Activated CD4-positive, alpha-beta memory T cell treated with anti-CD3 and anti-CD28 coated beads for 36 hours (primary cell): Measurements from ENCODE around the gene FXYD5. TPM values are rescaled to one million over a fixed set of nuclear protein-coding genes. Genes with fewer than 3 reads are reported as not detected.

ENCODE experiments used
- CTCF ChIA-PET: fragments of 350-600 bp; sonication (Branson Sonifier 250); formaldehyde crosslinking; loops from one replicate; lab custom pipeline; 2021; ENCODE audit warnings: antibody characterized with exemption, inconsistent platforms; lab: Charles Lee
- POLR2A ChIA-PET: fragments of 350-600 bp; sonication (Branson Sonifier 250); formaldehyde crosslinking; loops from one replicate; lab custom pipeline; 2021; ENCODE audit warnings: antibody characterized with exemption; lab: Charles Lee
- DNase-seq: peaks from one replicate; pipeline ENCODE4 v3.0.0-alpha.2; 2020
- H3K27ac Mint-ChIP-seq: one replicate; pipeline ENCODE4 v1.8.0; 2021; ENCODE audit warnings: mixed read lengths
- H3K27me3 Mint-ChIP-seq: one replicate; pipeline ENCODE4 v1.8.0; 2021; ENCODE audit warnings: mixed read lengths
- H3K36me3 Mint-ChIP-seq: one replicate; pipeline ENCODE4 v1.8.0; 2021; ENCODE audit warnings: mixed read lengths
- H3K4me1 Mint-ChIP-seq: one replicate; pipeline ENCODE4 v1.8.0; 2021; ENCODE audit warnings: low read depth, mixed read lengths
- H3K4me3 Mint-ChIP-seq: one replicate; pipeline ENCODE4 v1.8.0; 2021; ENCODE audit warnings: mild to moderate bottlenecking, mixed read lengths
- H3K9me3 Mint-ChIP-seq: one replicate; pipeline ENCODE4 v1.8.0; 2021; ENCODE audit warnings: mixed read lengths
- intact Hi-C: fragments of 100-400 bp; cut with micrococcal nuclease; formaldehyde crosslinking; loops from one replicate; pipeline ENCODE4 v1.15.1; 2023
- total RNA-seq, 2 experiments: library from RNA; stranded (reverse); gene quantifications; one replicate each; pipeline ENCODE4 v1.2.3, GENCODE V29; 2021

Gene FXYD5
- total RNA-seq, 2 experiments from 2014 or later, result 334 to 360 TPM

- Mint-ChIP-seq H3K4me3 (peak overlapping the region; percentile 71), H3K36me3 (no peaks in the 10 kb centered on the region), H3K4me1 (peaks cover 30% of the 10 kb centered on the region), H3K9me3 (no peaks in the 10 kb centered on the region), H3K27me3 (no peaks in the 10 kb centered on the region), H3K27ac (no peak overlapping the region)
- intact Hi-C loops, result loop anchor here (5.0 kb wide), 2 partner anchors 99 to 126 kb away; partner anchors contain the start of genes HPN and USF2
- POLR2A ChIA-PET, result interaction anchor here (0.8 to 2.5 kb wide), 4 partner anchors 13 to 75 kb away, joined by 3 to 20 read pairs (median 4); partner anchors contain the start of gene FXYD5
- DNase-seq, result peak; percentile 99
- CTCF ChIA-PET, result interaction anchor here (0.6 to 6.3 kb wide), 35 partner anchors 9 to 407 kb away, joined by 3 to 81 read pairs (median 4); partner anchors contain the start of genes FXYD5 and USF2
These were observed 13.3 kb upstream of the FXYD5 start for GRCh38 chr19:35140962-35141836.

- H3K4me3 Mint-ChIP-seq, result peak overlapping the region; percentile 71
- no peak for DNase-seq
- CTCF ChIA-PET, result interaction anchor here (0.6 to 6.3 kb wide), 35 partner anchors 8 to 407 kb away, joined by 3 to 81 read pairs (median 4); partner anchors contain the start of genes FXYD5 and USF2
- H3K27me3 Mint-ChIP-seq, result no peaks in the 10 kb centered on the region
- intact Hi-C loops, result loop anchor here (5.0 kb wide), 2 partner anchors 100 to 125 kb away; partner anchors contain the start of genes HPN and USF2
- POLR2A ChIA-PET, result interaction anchor here (0.6 to 2.5 kb wide), 5 partner anchors 12 to 126 kb away, joined by 3 to 20 read pairs (median 3); partner anchors contain the start of gene FXYD5
- no peaks in the 10 kb centered on the region for H3K9me3 Mint-ChIP-seq
- no peak overlapping the region for H3K27ac Mint-ChIP-seq
- peaks cover 30% of the 10 kb centered on the region for H3K4me1 Mint-ChIP-seq
- no peaks in the 10 kb centered on the region for H3K36me3 Mint-ChIP-seq
These were observed 12.5 kb upstream of the FXYD5 start for GRCh38 chr19:35141837-35142605.

DNA sequence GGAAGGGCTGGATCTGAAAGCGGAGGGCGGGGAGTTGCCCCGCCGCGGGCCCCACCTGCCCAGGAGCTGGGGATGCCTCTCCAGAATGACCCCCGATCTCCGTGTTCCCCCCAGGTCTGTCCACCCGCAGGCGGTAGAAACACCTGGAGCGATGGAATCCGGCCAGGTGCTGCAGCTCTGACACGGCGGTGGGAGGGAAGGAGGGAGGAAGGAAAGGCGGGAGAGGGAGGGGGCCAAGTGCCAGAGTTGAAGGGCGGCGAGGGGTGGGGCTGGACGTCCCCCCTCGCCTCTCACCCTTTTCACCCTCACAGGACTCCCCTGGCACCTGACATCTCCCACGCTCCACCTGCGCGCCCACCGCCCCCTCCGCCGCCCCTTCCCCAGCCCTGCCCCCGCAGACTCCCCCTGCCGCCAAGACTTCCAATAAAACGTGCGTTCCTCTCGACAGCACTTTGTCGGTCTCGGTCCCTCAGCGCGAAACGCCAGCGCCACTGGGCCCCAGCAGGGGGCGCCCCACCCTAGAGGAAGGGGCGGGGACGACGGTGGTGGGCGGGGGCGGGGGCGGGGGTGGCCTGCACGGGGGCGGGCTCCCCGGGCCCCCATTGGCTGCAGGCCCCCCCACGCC is 11.8 kb upstream of the FXYD5 start:
- H3K4me3 Mint-ChIP-seq, result peak overlapping the region; percentile 71
- no peaks in the 10 kb centered on the region for H3K9me3 Mint-ChIP-seq
- H3K27ac Mint-ChIP-seq, result no peak overlapping the region
- DNase-seq, result peak; percentile 77
- no peaks in the 10 kb centered on the region for H3K36me3 Mint-ChIP-seq
- no peaks in the 10 kb centered on the region for H3K27me3 Mint-ChIP-seq
- ChIA-PET CTCF (interaction anchor here (0.6 to 6.3 kb wide), 24 partner anchors 7 to 353 kb away, joined by 3 to 81 read pairs (median 5); partner anchors contain the start of genes FAM187B, FXYD5 and USF2), POLR2A (interaction anchor here (0.6 to 2.5 kb wide), 4 partner anchors 11 to 125 kb away, joined by 3 to 20 read pairs (median 4); partner anchors contain the start of gene FXYD5)
- H3K4me1 Mint-ChIP-seq, result peaks cover 30% of the 10 kb centered on the region
- intact Hi-C loops, result loop anchor here (5.0 kb wide), 2 partner anchors 100 to 125 kb away; partner anchors contain the start of genes HPN and USF2

DNA sequence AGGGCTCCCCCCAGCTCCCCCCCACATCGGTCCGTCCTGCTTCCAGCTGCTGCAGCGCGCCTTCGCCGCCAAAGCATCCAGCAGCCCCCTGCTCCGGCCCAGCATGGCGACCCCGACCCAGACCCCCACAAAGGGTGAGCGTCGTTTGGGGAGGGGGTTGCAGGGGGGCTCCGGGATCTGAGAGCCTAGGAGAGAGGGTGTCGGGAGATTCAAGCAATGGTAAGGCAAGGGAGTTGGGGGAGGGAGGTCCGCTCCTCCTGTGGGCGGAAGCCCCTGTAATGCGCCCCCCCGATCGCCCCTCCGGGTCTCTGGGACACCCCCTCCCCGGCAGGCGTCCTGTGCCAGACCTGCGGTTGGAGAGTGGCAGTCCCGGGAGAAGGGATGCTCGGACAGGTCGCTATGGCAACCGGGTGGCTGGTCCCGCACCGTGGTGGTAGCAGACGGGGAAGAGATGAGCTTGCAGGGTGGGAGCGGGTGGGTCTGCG is 11.3 kb upstream of the FXYD5 start, which contains the start of gene FXYD7:
Gene FXYD7 (plus strand): TSS at position 25 of the 485 bp plus-strand sequence. CDS start 79 bp downstream, at position 104.
- Mint-ChIP-seq H3K27ac (no peak within 1 kb of the TSS), H3K4me3 (peak within 1 kb of the TSS; percentile 71), H3K4me1 (peaks cover 30% of the 10 kb centered on the region), H3K36me3 (no peaks in the 10 kb centered on the region), H3K27me3 (no peaks in the 10 kb centered on the region), H3K9me3 (no peaks in the 10 kb centered on the region)
- ChIA-PET CTCF (interaction anchor here (0.8 to 6.3 kb wide), 7 partner anchors 10 to 117 kb away, joined by 3 to 81 read pairs (median 4); partner anchors contain the start of genes FAM187B and FXYD5), POLR2A (interaction anchor here (0.5 kb wide), 1 partner anchor 205 kb away, joined by 4 read pairs; no protein-coding TSS in a partner anchor)
- intact Hi-C loops, result loop anchor here (5.0 kb wide), 2 partner anchors 101 to 124 kb away; partner anchors contain the start of genes HPN and USF2
- DNase-seq, result no peak

- intact Hi-C loops, result loop anchor here (5.0 kb wide), 2 partner anchors 102 to 123 kb away; partner anchors contain the start of genes HPN and USF2
- no peak overlapping the region for H3K4me3 Mint-ChIP-seq
- H3K27me3 Mint-ChIP-seq, result no peaks in the 10 kb centered on the region
- CTCF ChIA-PET, result interaction anchor here (0.8 to 6.3 kb wide), 6 partner anchors 9 to 117 kb away, joined by 3 to 81 read pairs (median 4); partner anchors contain the start of genes FAM187B and FXYD5
- no peaks in the 10 kb centered on the region for H3K36me3 Mint-ChIP-seq
- DNase-seq, result no peak
- no peak overlapping the region for H3K27ac Mint-ChIP-seq
- H3K9me3 Mint-ChIP-seq, result no peaks in the 10 kb centered on the region
- POLR2A ChIA-PET, result interaction anchor here (0.5 kb wide), 1 partner anchor 206 kb away, joined by 4 read pairs; no protein-coding TSS in a partner anchor
- peaks cover 30% of the 10 kb centered on the region for H3K4me1 Mint-ChIP-seq
These were observed 10.7 kb upstream of the FXYD5 start for GRCh38 chr19:35143818-35144217.

DNA sequence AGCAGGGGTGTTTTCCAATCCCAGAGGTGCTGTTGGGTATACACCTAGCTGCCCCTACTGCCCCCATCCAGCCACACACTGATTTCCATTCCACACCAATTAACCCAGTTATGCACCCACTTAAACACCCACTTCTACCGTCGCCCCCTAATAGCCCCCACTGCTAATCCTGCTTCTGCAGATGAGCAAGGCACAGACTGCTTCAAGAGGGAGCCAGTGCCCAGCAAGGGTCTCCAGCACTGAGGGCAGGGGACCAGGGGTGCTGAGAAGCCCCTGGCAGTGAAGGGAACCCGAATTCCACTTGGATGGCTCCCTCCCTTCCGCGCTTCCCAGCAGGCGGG is 10.3 kb upstream of the FXYD5 start:
- POLR2A ChIA-PET, result no interaction called here

GRCh38 chr19:35144600-35145436 is 9.7 kb upstream of the FXYD5 start:
- no peaks in the 10 kb centered on the region for H3K27me3 Mint-ChIP-seq
- peaks cover 30% of the 10 kb centered on the region for H3K4me1 Mint-ChIP-seq
- no peaks in the 10 kb centered on the region for H3K36me3 Mint-ChIP-seq
- H3K9me3 Mint-ChIP-seq, result no peaks in the 10 kb centered on the region
- peak; percentile 35 for DNase-seq
- no peak overlapping the region for H3K4me3 Mint-ChIP-seq
- no peak overlapping the region for H3K27ac Mint-ChIP-seq
- ChIA-PET POLR2A (no interaction called here), CTCF (interaction anchor here (6.3 kb wide), 1 partner anchor 8 kb away, joined by 81 read pairs; the partner anchor contains the start of gene FXYD5)
- intact Hi-C loops, result loop anchor here (5.0 kb wide), 2 partner anchors 103 to 122 kb away; partner anchors contain the start of genes HPN and USF2

More for the DNA sequence above, 10.3 kb upstream of the FXYD5 start:
- H3K36me3 Mint-ChIP-seq, result no peaks in the 10 kb centered on the region
- H3K27me3 Mint-ChIP-seq, result no peaks in the 10 kb centered on the region
- peaks cover 30% of the 10 kb centered on the region for H3K4me1 Mint-ChIP-seq
- H3K27ac Mint-ChIP-seq, result no peak overlapping the region
- intact Hi-C loops, result loop anchor here (5.0 kb wide), 2 partner anchors 102 to 123 kb away; partner anchors contain the start of genes HPN and USF2
- DNase-seq, result no peak
- CTCF ChIA-PET, result interaction anchor here (0.8 to 6.3 kb wide), 3 partner anchors 9 to 97 kb away, joined by 4 to 81 read pairs (median 5); partner anchors contain the start of gene FXYD5
- no peak overlapping the region for H3K4me3 Mint-ChIP-seq
- H3K9me3 Mint-ChIP-seq, result no peaks in the 10 kb centered on the region

DNA sequence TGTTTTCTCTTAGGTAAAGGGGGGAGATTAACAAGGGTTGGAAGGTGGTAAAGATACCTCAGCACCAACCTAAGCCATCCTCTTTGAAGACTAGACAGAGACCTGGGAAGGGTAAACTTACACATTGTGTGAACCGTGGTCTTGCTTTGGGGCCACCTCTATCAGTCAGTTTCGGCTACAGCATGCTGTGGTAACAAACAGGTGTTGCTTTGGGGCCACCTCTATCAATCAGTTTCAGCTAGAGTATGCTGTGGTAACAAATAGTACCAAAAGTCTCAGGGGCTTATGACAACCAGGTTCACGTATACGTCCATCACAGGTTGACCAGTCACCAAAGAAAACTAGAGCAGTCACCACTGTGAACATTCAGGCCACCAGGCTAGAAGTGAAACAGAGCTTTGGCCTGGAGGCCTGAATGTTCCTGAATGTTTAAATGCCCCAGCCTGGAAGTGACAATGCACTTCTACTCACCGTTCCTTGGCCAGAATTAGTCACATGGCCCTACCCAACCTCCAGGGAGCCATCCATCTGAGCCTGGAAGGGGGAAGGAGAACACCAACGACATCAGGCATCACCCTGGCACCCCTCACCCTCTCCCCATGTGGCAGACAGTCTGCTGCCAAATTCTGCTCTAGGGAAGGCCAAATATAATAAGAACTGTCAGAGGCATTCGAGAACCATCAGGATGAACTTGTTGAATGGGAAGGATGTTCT is 7.6 kb upstream of the FXYD5 start:
- no peak for DNase-seq
- Mint-ChIP-seq H3K27ac (no peak overlapping the region), H3K36me3 (no peaks in the 10 kb centered on the region), H3K9me3 (no peaks in the 10 kb centered on the region), H3K4me1 (peaks cover 20% of the 10 kb centered on the region), H3K4me3 (no peak overlapping the region), H3K27me3 (no peaks in the 10 kb centered on the region)
- CTCF ChIA-PET, result interaction anchor here (0.7 to 6.3 kb wide), 2 partner anchors 6 to 81 kb away, joined by 3 to 81 read pairs; partner anchors contain the start of gene FXYD5
- intact Hi-C loops, result no loop called here
- POLR2A ChIA-PET, result no interaction called here

DNA sequence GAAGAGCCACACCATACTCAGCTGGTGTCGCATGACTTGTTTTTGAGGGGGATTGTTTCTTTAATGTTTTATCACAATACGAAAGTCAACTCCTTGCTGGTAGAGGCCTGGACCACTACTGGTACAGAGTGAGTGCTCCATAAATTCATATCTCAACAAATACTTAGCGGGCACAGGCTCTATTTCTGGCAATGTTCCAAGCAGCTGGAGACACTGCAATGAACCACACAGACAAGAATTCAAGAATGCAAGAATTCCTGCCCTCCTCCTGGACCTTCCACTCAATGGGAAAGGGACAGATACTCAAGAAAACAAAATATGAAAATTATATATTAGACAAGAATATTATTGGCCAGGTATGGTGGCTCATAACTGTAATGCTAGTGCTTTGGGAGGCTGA is 5.1 kb upstream of the FXYD5 start:
- no peak for DNase-seq
- CTCF ChIA-PET, result interaction anchor here (1.0 to 1.6 kb wide), 3 partner anchors 8 to 83 kb away, joined by 4 to 6 read pairs (median 6); partner anchors contain the start of gene LGI4
- Mint-ChIP-seq H3K4me3 (no peak overlapping the region), H3K27ac (no peak overlapping the region), H3K9me3 (no peaks in the 10 kb centered on the region), H3K4me1 (peaks cover 17% of the 10 kb centered on the region), H3K27me3 (no peaks in the 10 kb centered on the region), H3K36me3 (no peaks in the 10 kb centered on the region)
- intact Hi-C loops, result no loop called here
- POLR2A ChIA-PET, result no interaction called here
